Activated gamma-delta T cell (primary cell): ENCODE results near the gene GBX1.

ENCODE experiments used
- DNase-seq: peaks from one replicate; lab custom pipeline; 2025; lab: John Stamatoyannopoulos, UW
- total RNA-seq, 2 donors: gene quantifications; one replicate each; lab custom pipeline; 2026; lab: John Stamatoyannopoulos, UW

GBX1 gene
- 0 to 0.13 reads per million in 2 donors for total RNA-seq

GRCh38 chr7:151167197-151167961 is at the start of gene GBX1:
GBX1 (minus strand) TSS chr7:151167694; CDS start chr7:151167548, 146 bp downstream.
- DNase-seq, result no peak

GRCh38 chr7:151215396-151215795 is 47.9 kb upstream of the GBX1 start:
- no peak for DNase-seq

- no peak for DNase-seq
These were observed 46.3 kb upstream of the GBX1 start for GRCh38 chr7:151213826-151214225.

- DNase-seq, result no peak
These were observed 45.1 kb upstream of the GBX1 start for GRCh38 chr7:151212626-151213025.

GRCh38 chr7:151211155-151211772 is 43.8 kb upstream of the GBX1 start:
- no peak for DNase-seq

- DNase-seq, result no peak
These were observed 42.8 kb upstream of the GBX1 start, which contains the start of gene H2BK1 for GRCh38 chr7:151210087-151210854. H2BK1 (minus strand) TSS chr7:151210488; CDS start chr7:151210318, 170 bp downstream.

- DNase-seq, result no peak
These were observed 42.1 kb upstream of the GBX1 start for GRCh38 chr7:151209588-151209987.

GRCh38 chr7:151208253-151208862 is 40.9 kb upstream of the GBX1 start:
- DNase-seq, result no peak

GRCh38 chr7:151207804-151208203 is 40.3 kb upstream of the GBX1 start:
- DNase-seq, result no peak

GRCh38 chr7:151207315-151207714 is 39.8 kb upstream of the GBX1 start:
- DNase-seq, result no peak

GRCh38 chr7:151206914-151207313 is 39.4 kb upstream of the GBX1 start:
- no peak for DNase-seq

GRCh38 chr7:151205730-151206129 is 38.2 kb upstream of the GBX1 start:
- DNase-seq, result no peak

GRCh38 chr7:151204383-151205032 is 37.0 kb upstream of the GBX1 start:
- DNase-seq, result no peak

GRCh38 chr7:151202836-151203235 is 35.3 kb upstream of the GBX1 start:
- no peak for DNase-seq

GRCh38 chr7:151201751-151202150 is 34.3 kb upstream of the GBX1 start:
- DNase-seq, result no peak

GRCh38 chr7:151201344-151201743 is 33.9 kb upstream of the GBX1 start:
- no peak for DNase-seq

GRCh38 chr7:151198945-151199848 is 31.7 kb upstream of the GBX1 start:
- DNase-seq, result no peak

- DNase-seq, result no peak
These were observed 30.4 kb upstream of the GBX1 start for GRCh38 chr7:151197932-151198331.

- DNase-seq, result no peak
These were observed 28.3 kb upstream of the GBX1 start for GRCh38 chr7:151195616-151196450.

GRCh38 chr7:151194188-151194587 is 26.7 kb upstream of the GBX1 start:
- no peak for DNase-seq
